GM12891 (cell line): ENCODE results near the gene TIMELESS.
A peak's percentile ranks its signal among the peaks of the same experiment; 100 is the strongest.

Source experiments
- DNase-seq: peaks from one replicate; pipeline ENCODE4 v3.0.0; 2011; ENCODE audit warnings: low spot score; ENCODE audit not compliant: insufficient read length
- FAIRE-seq: peaks from 2 replicates; lab custom pipeline; 2011; peaks lifted over from hg19 to GRCh38; lab: Jason Lieb, UNC
- PAX5 ChIP-seq: IDR thresholded peaks from 2 replicates; pipeline ENCODE4 v1.6.1; 2011; ENCODE audit warnings: low read length, moderate library complexity, mild to moderate bottlenecking; ENCODE audit not compliant: insufficient read depth, severe bottlenecking
- POLR2A ChIP-seq: IDR thresholded peaks from 2 replicates; pipeline ENCODE4 v1.6.1; 2011; ENCODE audit warnings: low read depth, low read length, control low read depth
- POLR2AphosphoS5 ChIP-seq: IDR thresholded peaks from 2 replicates; pipeline ENCODE4 v1.6.1; 2011; ENCODE audit warnings: low read depth, low read length, control low read depth
- POU2F2 ChIP-seq: IDR thresholded peaks from 2 replicates; pipeline ENCODE4 v1.6.1; 2011; ENCODE audit warnings: low read depth, mild to moderate bottlenecking, control low read depth, low read length, moderate library complexity
- SPI1 ChIP-seq: IDR thresholded peaks from 2 replicates; pipeline ENCODE4 v1.6.1; 2011; ENCODE audit warnings: low read depth, low read length, control low read depth
- TAF1 ChIP-seq: IDR thresholded peaks from 2 replicates; pipeline ENCODE4 v1.6.1; 2011; ENCODE audit warnings: low read depth, low read length, control low read depth

The TIMELESS gene

GRCh38 chr12:56385873-56386272 lies 63.4 kb downstream of the TIMELESS start:
- FAIRE-seq (no peak), DNase-seq (no peak)
- no peak for TF ChIP-seq SPI1
- no peak for TF ChIP-seq POLR2AphosphoS5
- TF ChIP-seq POU2F2 = no peak
- no peak for TF ChIP-seq POLR2A
- no peak for TF ChIP-seq PAX5
- TF ChIP-seq TAF1 = no peak

- no peak for DNase-seq
- FAIRE-seq = no peak
- TF ChIP-seq SPI1 (no peak), PAX5 (no peak), POLR2AphosphoS5 (no peak), POLR2A (no peak)
Observed at GRCh38 chr12:56382611-56383010, 66.6 kb downstream of the TIMELESS start.

- FAIRE-seq (no peak), DNase-seq (no peak)
- TF ChIP-seq TAF1 = no peak
- TF ChIP-seq POU2F2 = no peak
- no peak for TF ChIP-seq SPI1
- no peak for TF ChIP-seq PAX5
- no peak for TF ChIP-seq POLR2AphosphoS5
- TF ChIP-seq POLR2A = no peak
Observed at GRCh38 chr12:56377989-56378316, 71.3 kb downstream of the TIMELESS start.

GRCh38 chr12:56377310-56377988 lies 71.8 kb downstream of the TIMELESS start:
- no peak for TF ChIP-seq SPI1
- no peak for TF ChIP-seq TAF1
- TF ChIP-seq POLR2A = no peak
- no peak for TF ChIP-seq POU2F2
- no peak for TF ChIP-seq PAX5
- TF ChIP-seq POLR2AphosphoS5 = no peak
- DNase-seq (no peak), FAIRE-seq (no peak)

GRCh38 chr12:56375598-56376434 lies 73.4 kb downstream of the TIMELESS start:
- no peak for DNase-seq
- no peak for TF ChIP-seq TAF1
- peak; percentile 87 for TF ChIP-seq SPI1
- peak; percentile 77 for FAIRE-seq

GRCh38 chr12:56374726-56375597 lies 74.3 kb downstream of the TIMELESS start:
- DNase-seq = no peak
- TF ChIP-seq POLR2A (no peak), POU2F2 (no peak), PAX5 (no peak), SPI1 (no peak), TAF1 (no peak), POLR2AphosphoS5 (no peak)
- FAIRE-seq = peak; percentile 66

- DNase-seq (no peak), FAIRE-seq (no peak)
- no peak for TF ChIP-seq POLR2A
- TF ChIP-seq TAF1 = no peak
- no peak for TF ChIP-seq POLR2AphosphoS5
- TF ChIP-seq PAX5 = no peak
- TF ChIP-seq POU2F2 = no peak
- TF ChIP-seq SPI1 = no peak
Observed at GRCh38 chr12:56373515-56373914, 75.7 kb downstream of the TIMELESS start.

- TF ChIP-seq PAX5 (no peak), SPI1 (no peak), POU2F2 (no peak), TAF1 (no peak), POLR2A (no peak), POLR2AphosphoS5 (no peak)
- no peak for DNase-seq
- no peak for FAIRE-seq
Observed at GRCh38 chr12:56366948-56367347, 82.3 kb downstream of the TIMELESS start.
